ENCODE results near the gene TRPM3.

The TRPM3 gene

GRCh38 chr9:70887826-70888225 lies 233.6 kb downstream of the TRPM3 start:
- Histone ChIP-seq H3K9me3 (ENCODE audit: control insufficient read depth in 1 of 2, low read length in 2 of 2) (no peaks in the 10 kb centered on the region), H3K4me1 (ENCODE audit: control insufficient read depth in 1 of 2, insufficient read depth in 2 of 2, low read length in 2 of 2) (no peaks in the 10 kb centered on the region), H3K27ac (ENCODE audit: low read depth, low read length) (no peak overlapping the region), H3K36me3 (ENCODE audit: control insufficient read depth in 1 of 2, insufficient read depth in 2 of 2, low read length in 2 of 2) (no peaks in the 10 kb centered on the region), H3K4me3 (ENCODE audit: low read depth in 1 of 2, low read length in 2 of 2) (no peak overlapping the region), H3K27me3 (ENCODE audit: control insufficient read depth in 1 of 2, insufficient read depth in 2 of 2, low read length in 2 of 2) (no peaks in the 10 kb centered on the region), H3K9ac (ENCODE audit: low read depth in 1 of 2, low read length in 2 of 2) (no peak overlapping the region)

- H3K27ac ChIP-seq (ENCODE audit: low read depth, low read length) = no peak overlapping the region
- no peaks in the 10 kb centered on the region for H3K27me3 ChIP-seq (ENCODE audit: control insufficient read depth in 1 of 2, insufficient read depth in 2 of 2, low read length in 2 of 2)
- H3K4me3 ChIP-seq (ENCODE audit: low read depth in 1 of 2, low read length in 2 of 2) = no peak overlapping the region
- no peaks in the 10 kb centered on the region for H3K9me3 ChIP-seq (ENCODE audit: control insufficient read depth in 1 of 2, low read length in 2 of 2)
- H3K36me3 ChIP-seq (ENCODE audit: control insufficient read depth in 1 of 2, insufficient read depth in 2 of 2, low read length in 2 of 2) = no peaks in the 10 kb centered on the region
- H3K4me1 ChIP-seq (ENCODE audit: control insufficient read depth in 1 of 2, insufficient read depth in 2 of 2, low read length in 2 of 2) = peaks cover 9 to 18% of the 10 kb centered on the region in 2 donors
- no peak overlapping the region for H3K9ac ChIP-seq (ENCODE audit: low read depth in 1 of 2, low read length in 2 of 2)
Measured at GRCh38 chr9:70883963-70884793, 237.2 kb downstream of the TRPM3 start.

- no peak overlapping the region for H3K9ac ChIP-seq (ENCODE audit: low read depth in 1 of 2, low read length in 2 of 2)
- no peaks in the 10 kb centered on the region for H3K9me3 ChIP-seq (ENCODE audit: control insufficient read depth in 1 of 2, low read length in 2 of 2)
- H3K27ac ChIP-seq (ENCODE audit: low read depth, low read length) = no peak overlapping the region
- H3K4me1 ChIP-seq (ENCODE audit: control insufficient read depth in 1 of 2, insufficient read depth in 2 of 2, low read length in 2 of 2) = peaks cover 12 to 22% of the 10 kb centered on the region in 2 donors
- H3K27me3 ChIP-seq (ENCODE audit: control insufficient read depth in 1 of 2, insufficient read depth in 2 of 2, low read length in 2 of 2) = no peaks in the 10 kb centered on the region
- no peak overlapping the region for H3K4me3 ChIP-seq (ENCODE audit: low read depth in 1 of 2, low read length in 2 of 2)
- H3K36me3 ChIP-seq (ENCODE audit: control insufficient read depth in 1 of 2, insufficient read depth in 2 of 2, low read length in 2 of 2) = no peaks in the 10 kb centered on the region
Measured at GRCh38 chr9:70883056-70883455, 238.4 kb downstream of the TRPM3 start.

- Histone ChIP-seq H3K9me3 (ENCODE audit: control insufficient read depth in 1 of 2, low read length in 2 of 2) (no peaks in the 10 kb centered on the region), H3K4me1 (ENCODE audit: control insufficient read depth in 1 of 2, insufficient read depth in 2 of 2, low read length in 2 of 2) (peaks cover 12 to 22% of the 10 kb centered on the region in 2 donors), H3K4me3 (ENCODE audit: low read depth in 1 of 2, low read length in 2 of 2) (no peak overlapping the region), H3K9ac (ENCODE audit: low read depth in 1 of 2, low read length in 2 of 2) (no peak overlapping the region), H3K27me3 (ENCODE audit: control insufficient read depth in 1 of 2, insufficient read depth in 2 of 2, low read length in 2 of 2) (no peaks in the 10 kb centered on the region), H3K36me3 (ENCODE audit: control insufficient read depth in 1 of 2, insufficient read depth in 2 of 2, low read length in 2 of 2) (no peaks in the 10 kb centered on the region), H3K27ac (ENCODE audit: low read depth, low read length) (no peak overlapping the region)
Measured at GRCh38 chr9:70881333-70881732, 240.1 kb downstream of the TRPM3 start.

DNA sequence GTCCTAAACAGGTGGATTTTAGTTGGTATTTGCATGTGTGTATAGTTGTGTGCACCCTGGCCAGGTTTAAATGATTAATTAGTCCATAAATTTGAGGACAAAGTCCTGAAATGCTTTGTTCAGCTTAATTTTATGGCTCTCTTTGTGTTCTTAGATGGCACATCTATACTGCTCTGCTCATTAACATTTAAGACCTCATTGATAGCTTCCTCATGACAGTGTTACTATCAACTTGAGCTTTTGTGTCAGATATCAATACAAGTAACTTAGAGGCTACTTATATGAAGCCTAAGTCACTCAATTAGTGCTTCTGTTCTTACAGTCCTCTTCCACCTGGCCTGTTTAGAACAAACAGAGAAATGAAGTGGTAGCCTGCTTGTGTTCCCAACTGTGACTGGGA lies 240.9 kb downstream of the TRPM3 start:
- H3K27me3 ChIP-seq (ENCODE audit: control insufficient read depth in 1 of 2, insufficient read depth in 2 of 2, low read length in 2 of 2) = no peaks in the 10 kb centered on the region
- H3K9me3 ChIP-seq (ENCODE audit: control insufficient read depth in 1 of 2, low read length in 2 of 2) = no peaks in the 10 kb centered on the region
- H3K4me1 ChIP-seq (ENCODE audit: control insufficient read depth in 1 of 2, insufficient read depth in 2 of 2, low read length in 2 of 2) = peaks cover 12 to 22% of the 10 kb centered on the region in 2 donors
- H3K36me3 ChIP-seq (ENCODE audit: control insufficient read depth in 1 of 2, insufficient read depth in 2 of 2, low read length in 2 of 2) = no peaks in the 10 kb centered on the region
- no peak overlapping the region for H3K9ac ChIP-seq (ENCODE audit: low read depth in 1 of 2, low read length in 2 of 2)
- H3K4me3 ChIP-seq (ENCODE audit: low read depth in 1 of 2, low read length in 2 of 2) = no peak overlapping the region
- no peak overlapping the region for H3K27ac ChIP-seq (ENCODE audit: low read depth, low read length)

- H3K4me1 ChIP-seq (ENCODE audit: control insufficient read depth in 1 of 2, insufficient read depth in 2 of 2, low read length in 2 of 2) = peaks cover 12 to 22% of the 10 kb centered on the region in 2 donors
- H3K4me3 ChIP-seq (ENCODE audit: low read depth in 1 of 2, low read length in 2 of 2) = no peak overlapping the region
- no peaks in the 10 kb centered on the region for H3K9me3 ChIP-seq (ENCODE audit: control insufficient read depth in 1 of 2, low read length in 2 of 2)
- no peaks in the 10 kb centered on the region for H3K36me3 ChIP-seq (ENCODE audit: control insufficient read depth in 1 of 2, insufficient read depth in 2 of 2, low read length in 2 of 2)
- H3K27me3 ChIP-seq (ENCODE audit: control insufficient read depth in 1 of 2, insufficient read depth in 2 of 2, low read length in 2 of 2) = no peaks in the 10 kb centered on the region
- H3K27ac ChIP-seq (ENCODE audit: low read depth, low read length) = no peak overlapping the region
- H3K9ac ChIP-seq (ENCODE audit: low read depth in 1 of 2, low read length in 2 of 2) = no peak overlapping the region
Measured at GRCh38 chr9:70878576-70878975, 242.8 kb downstream of the TRPM3 start.

DNA sequence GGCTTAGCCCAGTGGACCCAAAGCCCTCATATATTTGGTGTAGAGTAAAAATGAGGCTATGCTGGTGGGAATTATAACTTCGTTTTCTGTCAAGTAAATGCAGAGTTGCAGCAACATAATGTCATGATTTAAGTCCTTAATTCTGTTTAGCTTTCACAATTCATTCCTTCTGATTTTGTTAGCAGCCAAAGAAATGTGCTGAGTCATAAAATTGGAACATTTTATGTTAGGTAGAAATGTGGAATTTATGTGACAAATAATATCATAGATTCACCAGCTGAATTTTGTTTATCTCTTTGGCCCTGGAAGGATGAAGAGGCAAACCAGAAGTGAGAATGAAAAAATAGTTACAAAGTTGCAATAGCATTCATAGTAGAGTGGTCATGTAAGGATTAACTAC lies 247.0 kb downstream of the TRPM3 start:
- H3K4me1 ChIP-seq (ENCODE audit: control insufficient read depth in 1 of 2, insufficient read depth in 2 of 2, low read length in 2 of 2) = peaks cover 4 to 6% of the 10 kb centered on the region in 2 donors
- H3K27ac ChIP-seq (ENCODE audit: low read depth, low read length) = no peak overlapping the region
- H3K9me3 ChIP-seq (ENCODE audit: control insufficient read depth in 1 of 2, low read length in 2 of 2) = no peaks in the 10 kb centered on the region
- no peak overlapping the region for H3K9ac ChIP-seq (ENCODE audit: low read depth in 1 of 2, low read length in 2 of 2)
- no peak overlapping the region for H3K4me3 ChIP-seq (ENCODE audit: low read depth in 1 of 2, low read length in 2 of 2)
- H3K27me3 ChIP-seq (ENCODE audit: control insufficient read depth in 1 of 2, insufficient read depth in 2 of 2, low read length in 2 of 2) = no peaks in the 10 kb centered on the region
- H3K36me3 ChIP-seq (ENCODE audit: control insufficient read depth in 1 of 2, insufficient read depth in 2 of 2, low read length in 2 of 2) = no peaks in the 10 kb centered on the region

DNA sequence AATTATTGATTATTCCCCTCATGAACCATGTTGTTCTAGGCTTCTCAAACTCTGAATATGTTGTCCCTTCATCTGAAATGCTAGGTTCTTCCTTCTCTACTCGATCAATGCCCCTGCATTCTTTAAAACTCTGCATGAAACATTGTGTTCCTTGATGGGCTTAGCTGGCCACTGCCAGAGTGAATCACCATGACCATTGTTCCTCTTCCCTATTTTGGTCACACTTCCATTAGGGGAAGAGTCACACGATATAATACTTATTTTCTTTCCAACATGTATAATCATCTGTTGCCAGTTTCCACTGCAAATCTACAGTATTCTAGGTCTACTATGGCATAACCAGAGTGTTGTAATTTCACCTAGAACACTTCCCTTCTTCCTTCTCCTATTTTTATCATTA lies 247.9 kb downstream of the TRPM3 start:
- no peaks in the 10 kb centered on the region for H3K9me3 ChIP-seq (ENCODE audit: control insufficient read depth in 1 of 2, low read length in 2 of 2)
- no peaks in the 10 kb centered on the region for H3K36me3 ChIP-seq (ENCODE audit: control insufficient read depth in 1 of 2, insufficient read depth in 2 of 2, low read length in 2 of 2)
- H3K27me3 ChIP-seq (ENCODE audit: control insufficient read depth in 1 of 2, insufficient read depth in 2 of 2, low read length in 2 of 2) = no peaks in the 10 kb centered on the region
- H3K9ac ChIP-seq (ENCODE audit: low read depth in 1 of 2, low read length in 2 of 2) = no peak overlapping the region
- peaks cover 1% of the 10 kb centered on the region in 2 donors for H3K4me1 ChIP-seq (ENCODE audit: control insufficient read depth in 1 of 2, insufficient read depth in 2 of 2, low read length in 2 of 2)
- no peak overlapping the region for H3K4me3 ChIP-seq (ENCODE audit: low read depth in 1 of 2, low read length in 2 of 2)
- H3K27ac ChIP-seq (ENCODE audit: low read depth, low read length) = no peak overlapping the region

GRCh38 chr9:70868661-70869652 lies 252.5 kb downstream of the TRPM3 start:
- Histone ChIP-seq H3K9ac (ENCODE audit: low read depth in 1 of 2, low read length in 2 of 2) (peak overlapping the region; percentile 7 to 37), H3K4me3 (ENCODE audit: low read depth in 1 of 2, low read length in 2 of 2) (peak overlapping the region; percentile 73 to 77), H3K27ac (ENCODE audit: low read depth, low read length) (no peak overlapping the region), H3K9me3 (ENCODE audit: control insufficient read depth in 1 of 2, low read length in 2 of 2) (no peaks in the 10 kb centered on the region), H3K4me1 (ENCODE audit: control insufficient read depth in 1 of 2, insufficient read depth in 2 of 2, low read length in 2 of 2) (peaks cover 0 to 3% of the 10 kb centered on the region in 2 donors), H3K36me3 (ENCODE audit: control insufficient read depth in 1 of 2, insufficient read depth in 2 of 2, low read length in 2 of 2) (no peaks in the 10 kb centered on the region), H3K27me3 (ENCODE audit: control insufficient read depth in 1 of 2, insufficient read depth in 2 of 2, low read length in 2 of 2) (no peaks in the 10 kb centered on the region)

DNA sequence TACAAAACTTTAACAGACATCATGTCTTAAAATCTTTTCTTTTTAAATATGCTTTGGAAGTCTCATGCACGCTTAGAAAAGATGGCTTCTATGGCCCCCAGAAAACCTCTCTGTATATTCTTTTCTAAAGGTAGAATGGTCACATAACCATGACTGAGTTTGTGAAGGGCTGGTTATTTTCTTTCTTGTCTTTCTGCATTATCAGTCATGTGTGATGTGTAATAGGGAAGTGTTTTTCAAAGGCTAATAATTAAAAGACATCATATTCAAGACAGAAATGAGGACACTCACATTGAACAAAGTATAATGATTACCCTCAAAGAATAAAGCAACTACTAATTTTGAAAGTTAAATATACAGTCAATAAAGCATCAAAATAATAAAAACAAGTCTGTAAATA lies 253.4 kb downstream of the TRPM3 start:
- no peak overlapping the region for H3K27ac ChIP-seq (ENCODE audit: low read depth, low read length)
- no peaks in the 10 kb centered on the region for H3K36me3 ChIP-seq (ENCODE audit: control insufficient read depth in 1 of 2, insufficient read depth in 2 of 2, low read length in 2 of 2)
- H3K4me1 ChIP-seq (ENCODE audit: control insufficient read depth in 1 of 2, insufficient read depth in 2 of 2, low read length in 2 of 2) = peaks cover 0 to 3% of the 10 kb centered on the region in 2 donors
- no peaks in the 10 kb centered on the region for H3K27me3 ChIP-seq (ENCODE audit: control insufficient read depth in 1 of 2, insufficient read depth in 2 of 2, low read length in 2 of 2)
- H3K9ac ChIP-seq (ENCODE audit: low read depth in 1 of 2, low read length in 2 of 2) = no peak overlapping the region
- H3K4me3 ChIP-seq (ENCODE audit: low read depth in 1 of 2, low read length in 2 of 2) = no peak overlapping the region
- no peaks in the 10 kb centered on the region for H3K9me3 ChIP-seq (ENCODE audit: control insufficient read depth in 1 of 2, low read length in 2 of 2)

Measured in duodenal mucosa (tissue), 2 donors.